ENCODE measurements around the gene DNAAF8. TPM values are rescaled to one million over a fixed set of nuclear protein-coding genes. Genes with fewer than 3 reads are reported as not detected.

DNAAF8 gene
- total RNA-seq, 4 donors from 2014 or later: not detected

- no peaks in the 10 kb centered on the region for H3K9me3 ChIP-seq
- H3K4me1 ChIP-seq: peaks cover 0 to 5% (median 2%) of the 10 kb centered on the region in 4 donors
- no peak overlapping the region for H3K27ac ChIP-seq
- H3K27me3 ChIP-seq: no peaks in the 10 kb centered on the region
- no peak for DNase-seq
- H3K4me3 ChIP-seq: no peak overlapping the region
- TF ChIP-seq CTCF (IDR thresholded peaks at IDR 0.05) (no peak), POLR2A (IDR thresholded peaks at IDR 0.05) (no peak)
- peaks cover 0 to 73% (median 0%) of the 10 kb centered on the region in 3 donors for H3K36me3 ChIP-seq
Observed at GRCh38 chr16:4687416-4687815, 46.9 kb upstream of the DNAAF8 start.

GRCh38 chr16:4687946-4688673 lies 46.2 kb upstream of the DNAAF8 start:
- DNase-seq: peak in 1 of 3 donors; percentile 47
- TF ChIP-seq CTCF (IDR thresholded peaks at IDR 0.05) (no peak), POLR2A (IDR thresholded peaks at IDR 0.05) (no peak)
- no peak overlapping the region for H3K4me3 ChIP-seq

GRCh38 chr16:4688674-4689045 lies 45.7 kb upstream of the DNAAF8 start:
- Histone ChIP-seq H3K36me3 (peaks cover 0 to 60% (median 0%) of the 10 kb centered on the region in 3 donors), H3K27me3 (no peaks in the 10 kb centered on the region), H3K4me1 (peaks cover 0 to 12% (median 9%) of the 10 kb centered on the region in 4 donors), H3K4me3 (no peak overlapping the region), H3K27ac (no peak overlapping the region), H3K9me3 (no peaks in the 10 kb centered on the region)
- DNase-seq: no peak
- TF ChIP-seq CTCF (IDR thresholded peaks at IDR 0.05): no peak
- TF ChIP-seq POLR2A (IDR thresholded peaks at IDR 0.05): no peak

More at GRCh38 chr16:4687946-4688673, 46.2 kb upstream of the DNAAF8 start:
- Histone ChIP-seq H3K9me3 (no peaks in the 10 kb centered on the region), H3K27ac (no peak overlapping the region), H3K36me3 (peaks cover 0 to 66% (median 0%) of the 10 kb centered on the region in 3 donors), H3K27me3 (no peaks in the 10 kb centered on the region), H3K4me1 (peaks cover 0 to 12% (median 8%) of the 10 kb centered on the region in 4 donors)

GRCh38 chr16:4689091-4689671 lies 45.2 kb upstream of the DNAAF8 start:
- H3K36me3 ChIP-seq: peaks cover 0 to 55% (median 0%) of the 10 kb centered on the region in 3 donors
- TF ChIP-seq CTCF (IDR thresholded peaks at IDR 0.05): no peak
- TF ChIP-seq POLR2A (IDR thresholded peaks at IDR 0.05): no peak
- no peaks in the 10 kb centered on the region for H3K27me3 ChIP-seq
- DNase-seq: peak in 1 of 3 donors; percentile 48
- no peaks in the 10 kb centered on the region for H3K9me3 ChIP-seq
- peaks cover 0 to 14% (median 10%) of the 10 kb centered on the region in 4 donors for H3K4me1 ChIP-seq
- no peak overlapping the region for H3K27ac ChIP-seq
- H3K4me3 ChIP-seq: no peak overlapping the region

- H3K4me3 ChIP-seq: no peak overlapping the region
- TF ChIP-seq POLR2A (IDR thresholded peaks at IDR 0.05) (no peak), CTCF (IDR thresholded peaks at IDR 0.05) (no peak)
- H3K36me3 ChIP-seq: peaks cover 0 to 50% (median 0%) of the 10 kb centered on the region in 3 donors
- no peak for DNase-seq
- H3K27me3 ChIP-seq: no peaks in the 10 kb centered on the region
- H3K9me3 ChIP-seq: no peaks in the 10 kb centered on the region
- no peak overlapping the region for H3K27ac ChIP-seq
- H3K4me1 ChIP-seq: peaks cover 5 to 23% (median 16%) of the 10 kb centered on the region in 4 donors
Observed at GRCh38 chr16:4689864-4690704, 44.3 kb upstream of the DNAAF8 start.
